Measurements from ENCODE around the gene GMIP. TPM values are rescaled to one million over a fixed set of nuclear protein-coding genes. Genes with fewer than 3 reads are reported as not detected.
"Not testable (repeated sequence)": the region's sequence is repeated elsewhere in the genome, so short reads cannot be mapped to it uniquely, and the experiment has no call there.

The GMIP gene
- total RNA-seq, 1 experiment from 2014 or later = 12.7 TPM

- no peak overlapping the region for H3K27ac Mint-ChIP-seq
These were observed 32.9 kb downstream of the GMIP start for GRCh38 chr19:19610376-19611202.

DNA sequence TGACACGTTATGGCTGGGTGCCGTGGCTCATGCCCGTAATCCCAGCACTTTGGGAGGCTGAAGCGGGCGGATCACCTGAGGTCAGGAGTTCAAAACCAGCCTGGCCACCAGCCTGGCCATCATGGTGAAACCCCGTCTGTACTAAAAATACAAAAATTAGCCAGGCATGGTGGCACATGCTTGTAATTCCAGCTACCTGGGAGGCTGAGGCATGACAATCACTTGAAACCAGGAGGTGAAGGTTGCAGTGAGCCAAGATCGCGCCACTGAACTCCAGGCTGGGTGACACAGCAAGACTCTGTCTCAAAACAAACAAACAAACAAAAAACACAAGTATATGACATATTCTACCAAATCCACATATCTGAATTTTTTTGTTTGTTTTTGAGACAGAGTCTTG is 36.8 kb downstream of the GMIP start:
- H3K14ac ChIP-seq (ENCODE audit: insufficient read depth, low read length); H3K79me1 ChIP-seq (ENCODE audit: insufficient read depth, low read depth, low read length, poor library complexity, severe bottlenecking); H3K27ac Mint-ChIP-seq; H3K56ac ChIP-seq (ENCODE audit: insufficient read length, low read depth, low read length); H4K91ac ChIP-seq (ENCODE audit: insufficient read length, low read depth, low read length); H3K79me2 ChIP-seq (ENCODE audit: insufficient read depth, low read length); H4K5ac ChIP-seq (ENCODE audit: insufficient read length, low read depth, low read length); H3T11ph ChIP-seq (ENCODE audit: low read length); H2BK15ac ChIP-seq (ENCODE audit: low read depth, low read length); H4K20me1 ChIP-seq (ENCODE audit: control insufficient read depth, insufficient read depth, insufficient read length); H2AFZ ChIP-seq (ENCODE audit: low read length); H3K18ac ChIP-seq (ENCODE audit: insufficient read length, low read depth, low read length); H3K23ac ChIP-seq (ENCODE audit: insufficient read length, low read depth, low read length); H3K9ac ChIP-seq (ENCODE audit: extremely low read depth, insufficient read length, low read length); H3K27me3 Mint-ChIP-seq (ENCODE audit: low read depth); H4K8ac ChIP-seq (replicated peaks; ENCODE audit: insufficient read length, low read depth, low read length); H3K27me3 ChIP-seq (ENCODE audit: insufficient read depth, low read length); H3K36me3 Mint-ChIP-seq (ENCODE audit: insufficient read depth in 1 of 3, low read depth in 3 of 3); H3K9me3 ChIP-seq (ENCODE audit: control insufficient read depth, low read depth, low read length); H3K4ac ChIP-seq (ENCODE audit: low read depth, low read length); H2BK120ac ChIP-seq (ENCODE audit: low read depth, low read length, poor library complexity, severe bottlenecking); DNase-seq; H2AK5ac ChIP-seq (ENCODE audit: insufficient read length, low read length); H3K23me2 ChIP-seq (ENCODE audit: insufficient read length, low read depth, low read length, poor library complexity, severe bottlenecking); H2BK12ac ChIP-seq (ENCODE audit: insufficient read length, low read depth, low read length); H3K4me1 ChIP-seq (ENCODE audit: insufficient read depth, low read length); H3K4me3 Mint-ChIP-seq; H3K4me2 ChIP-seq (ENCODE audit: insufficient read depth, insufficient read length, low read length); H2BK20ac ChIP-seq (ENCODE audit: low read depth, low read length, poor library complexity, severe bottlenecking); H3K9me3 Mint-ChIP-seq; H3K27ac ChIP-seq (ENCODE audit: insufficient read length, low read depth, low read length); H2BK5ac ChIP-seq (ENCODE audit: insufficient read length, low read length): not testable (repeated sequence)
- peaks cover 14 to 16% of the 10 kb centered on the region in 2 experiments for H3K4me1 Mint-ChIP-seq
- no CpG with 5 or more reads among the region's 8 CpGs for WGBS (ENCODE audit: extremely low coverage, insufficient read length, low lambda C conversion rate)

More at GRCh38 chr19:19610376-19611202, 32.9 kb downstream of the GMIP start:
- Histone ChIP-seq H3K9me3 (ENCODE audit: control insufficient read depth, low read depth, low read length) (no peaks in the 10 kb centered on the region), H2BK120ac (ENCODE audit: low read depth, low read length, poor library complexity, severe bottlenecking) (no peak overlapping the region), H3K4ac (ENCODE audit: low read depth, low read length) (no peak overlapping the region), H2BK12ac (ENCODE audit: insufficient read length, low read depth, low read length) (no peak overlapping the region), H2AFZ (ENCODE audit: low read length) (no peak overlapping the region), H3K23me2 (ENCODE audit: insufficient read length, low read depth, low read length, poor library complexity, severe bottlenecking) (no peaks in the 10 kb centered on the region), H4K91ac (ENCODE audit: insufficient read length, low read depth, low read length) (no peak overlapping the region), H2BK5ac (ENCODE audit: insufficient read length, low read length) (no peak overlapping the region), H3K79me1 (ENCODE audit: insufficient read depth, low read depth, low read length, poor library complexity, severe bottlenecking) (no peaks in the 10 kb centered on the region), H3K18ac (ENCODE audit: insufficient read length, low read depth, low read length) (no peak overlapping the region), H2AK5ac (ENCODE audit: insufficient read length, low read length) (no peak overlapping the region), H2BK20ac (ENCODE audit: low read depth, low read length, poor library complexity, severe bottlenecking) (no peak overlapping the region), H3K27me3 (ENCODE audit: insufficient read depth, low read length) (no peaks in the 10 kb centered on the region), H3K27ac (ENCODE audit: insufficient read length, low read depth, low read length) (no peak overlapping the region), H4K8ac (replicated peaks; ENCODE audit: insufficient read length, low read depth, low read length) (no peak overlapping the region), H3K9ac (ENCODE audit: extremely low read depth, insufficient read length, low read length) (no peak overlapping the region), H3K14ac (ENCODE audit: insufficient read depth, low read length) (no peak overlapping the region), H4K20me1 (ENCODE audit: control insufficient read depth, insufficient read depth, insufficient read length) (no peaks in the 10 kb centered on the region), H4K5ac (ENCODE audit: insufficient read length, low read depth, low read length) (no peak overlapping the region), H3T11ph (ENCODE audit: low read length) (no peak overlapping the region), H3K79me2 (ENCODE audit: insufficient read depth, low read length) (no peaks in the 10 kb centered on the region), H2BK15ac (ENCODE audit: low read depth, low read length) (no peak overlapping the region), H3K4me1 (ENCODE audit: insufficient read depth, low read length) (no peaks in the 10 kb centered on the region), H3K4me2 (ENCODE audit: insufficient read depth, insufficient read length, low read length) (no peak overlapping the region), H3K23ac (ENCODE audit: insufficient read length, low read depth, low read length) (no peak overlapping the region), H3K56ac (ENCODE audit: insufficient read length, low read depth, low read length) (no peak overlapping the region)
- no peaks in the 10 kb centered on the region for H3K9me3 Mint-ChIP-seq
- DNase-seq = no peak
- no peak for TF ChIP-seq CTCF (conservative IDR thresholded peaks at IDR 0.05)
- peaks cover 3 to 7% of the 10 kb centered on the region in 2 experiments; a peak in 2 of 4 replicates for H3K4me1 Mint-ChIP-seq
- WGBS (ENCODE audit: extremely low coverage, insufficient read length, low lambda C conversion rate) = no CpG with 5 or more reads among the region's 10 CpGs
- H3K4me3 Mint-ChIP-seq = no peak overlapping the region
- no peaks in the 10 kb centered on the region for H3K27me3 Mint-ChIP-seq (ENCODE audit: low read depth)
- no peaks in the 10 kb centered on the region for H3K36me3 Mint-ChIP-seq (ENCODE audit: insufficient read depth in 1 of 3, low read depth in 3 of 3)

Measured in H9 (cell line).